ENCODE results near the gene NLN. TPM values are rescaled to one million over a fixed set of nuclear protein-coding genes. Genes with fewer than 3 reads are reported as not detected.

Gene NLN
- total RNA-seq, 8 experiments from 2014 or later, result 9.2 to 24.6 (median 21.3) TPM

DNA sequence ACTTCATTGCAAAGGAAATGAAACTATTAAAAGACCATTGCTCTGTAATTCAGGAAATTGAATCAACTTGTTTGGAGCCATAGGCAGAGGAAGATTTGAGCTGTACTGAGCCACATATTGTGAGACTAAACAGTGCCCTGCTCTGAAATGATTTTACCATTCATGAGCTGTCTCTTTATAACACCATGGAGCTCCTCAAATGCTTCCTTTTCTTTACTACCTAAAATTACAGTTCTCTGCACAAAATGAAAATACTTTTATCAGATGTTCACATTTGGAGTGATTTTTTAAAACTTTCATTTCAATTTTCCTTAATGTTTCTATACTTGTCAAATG lies 97.9 kb downstream of the NLN start:
- Histone ChIP-seq H3K4me1 (replicated peaks in 1 of 2) (peaks cover 8 to 10% of the 10 kb centered on the region in 2 donors), H3K27ac (no peak overlapping the region), H3K4me3 (no peak overlapping the region)
- in situ Hi-C loops (cut with MboI; ENCODE audit: low pct_unique_long_range_greater_than_20kb in 2 of 9, low sequenced_read_pairs in 9 of 9, unreplicated experiment in 9 of 9), result no loop called here
- no peak for ATAC-seq (replicated peaks in 6 of 8)

- no peak overlapping the region for H3K27ac ChIP-seq
- peaks cover 8 to 10% of the 10 kb centered on the region in 2 donors for H3K4me1 ChIP-seq (replicated peaks in 1 of 2)
- WGBS, 10 experiments, result 75 to 100% (median 100%) methylated on average over 1 to 2 of the region's 2 CpGs; no CpG with 5 or more reads in 2 of the 10 experiments
- H3K4me3 ChIP-seq, result no peak overlapping the region
- in situ Hi-C loops (cut with MboI; ENCODE audit: low pct_unique_long_range_greater_than_20kb in 2 of 9, low sequenced_read_pairs in 9 of 9, unreplicated experiment in 9 of 9), result no loop called here
- ATAC-seq (replicated peaks in 6 of 8), result no peak
These were observed 98.4 kb downstream of the NLN start for GRCh38 chr5:65820373-65820772.

GRCh38 chr5:65821966-65822365 lies 100.0 kb downstream of the NLN start:
- no peak overlapping the region for H3K27ac ChIP-seq
- peaks cover 8 to 10% of the 10 kb centered on the region in 2 donors for H3K4me1 ChIP-seq (replicated peaks in 1 of 2)
- 60 to 100% (median 89%) methylated on average over 1 to 4 of the region's 4 CpGs; no CpG with 5 or more reads in 2 of the 10 experiments for WGBS, 10 experiments
- H3K4me3 ChIP-seq, result no peak overlapping the region
- in situ Hi-C loops (cut with MboI; ENCODE audit: low pct_unique_long_range_greater_than_20kb in 2 of 9, low sequenced_read_pairs in 9 of 9, unreplicated experiment in 9 of 9), result no loop called here
- ATAC-seq (replicated peaks in 6 of 8), result no peak

- Histone ChIP-seq H3K27ac (no peak overlapping the region), H3K4me3 (no peak overlapping the region)
- no peak for ATAC-seq (replicated peaks in 6 of 8)
These were observed 100.7 kb downstream of the NLN start for GRCh38 chr5:65822710-65823109.

DNA sequence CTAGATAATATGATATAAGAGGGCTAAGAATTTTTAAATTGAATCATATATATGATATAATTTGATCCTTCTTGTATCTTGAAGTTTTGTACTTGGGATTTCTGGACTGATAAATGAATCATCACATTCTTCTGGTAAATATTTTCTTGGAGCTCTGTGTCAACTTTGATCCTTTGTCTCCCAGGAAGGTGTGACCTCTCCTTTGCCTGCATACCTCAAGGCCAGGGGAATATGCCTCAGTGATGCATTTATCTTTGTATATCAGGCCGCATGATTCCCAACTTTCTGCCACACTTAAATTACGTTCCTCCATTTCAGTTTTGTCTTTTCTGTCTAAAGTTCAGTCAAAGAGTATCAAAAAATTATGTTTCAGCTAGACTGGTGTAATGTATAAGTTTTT lies 101.2 kb downstream of the NLN start:
- ATAC-seq (replicated peaks in 6 of 8), result no peak
- WGBS, 10 experiments, result 66 to 93% (median 87%) methylated on average over 1 to 2 of the region's 2 CpGs; no CpG with 5 or more reads in 3 of the 10 experiments
- Histone ChIP-seq H3K27ac (no peak overlapping the region), H3K4me1 (replicated peaks in 1 of 2) (peaks cover 3 to 4% of the 10 kb centered on the region in 2 donors), H3K4me3 (no peak overlapping the region)
- in situ Hi-C loops (cut with MboI; ENCODE audit: low pct_unique_long_range_greater_than_20kb in 2 of 9, low sequenced_read_pairs in 9 of 9, unreplicated experiment in 9 of 9), result no loop called here

More at GRCh38 chr5:65822710-65823109, 100.7 kb downstream of the NLN start:
- peaks cover 6 to 9% of the 10 kb centered on the region in 2 donors for H3K4me1 ChIP-seq (replicated peaks in 1 of 2)
- in situ Hi-C loops (cut with MboI; ENCODE audit: low pct_unique_long_range_greater_than_20kb in 2 of 9, low sequenced_read_pairs in 9 of 9, unreplicated experiment in 9 of 9), result no loop called here
- 14 to 97% (median 93%) methylated on average over 1 to 6 of the region's 6 CpGs; no CpG with 5 or more reads in 1 of the 10 experiments for WGBS, 10 experiments

DNA sequence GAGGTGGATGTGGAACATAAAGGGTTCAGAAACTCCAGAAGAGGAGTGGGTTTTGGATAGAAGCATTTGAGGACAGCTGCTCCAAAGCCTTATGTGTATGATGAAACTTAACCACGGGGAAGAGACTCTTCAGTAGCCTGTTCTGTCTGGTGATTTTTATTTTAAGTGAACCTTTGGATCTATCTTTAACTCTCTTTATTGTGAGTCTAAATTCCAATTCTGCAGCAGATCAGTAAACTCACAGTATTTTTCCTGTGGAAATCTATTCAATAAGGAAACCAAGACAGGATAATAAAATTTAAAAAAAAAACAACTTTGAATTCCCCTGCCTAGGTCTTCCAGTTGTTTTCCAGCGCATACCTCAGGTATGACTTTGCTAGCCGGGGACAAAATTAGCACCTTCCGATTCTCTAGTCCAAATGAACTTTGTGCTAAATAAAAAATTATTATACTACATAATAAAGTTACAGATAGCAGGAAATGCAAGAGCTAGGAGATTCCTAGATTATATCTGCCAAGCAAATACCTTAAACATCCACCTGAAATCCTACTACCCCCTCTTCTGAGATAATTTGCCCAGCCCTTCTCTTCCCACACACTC lies 101.9 kb downstream of the NLN start:
- in situ Hi-C loops (cut with MboI; ENCODE audit: low pct_unique_long_range_greater_than_20kb in 2 of 9, low sequenced_read_pairs in 9 of 9, unreplicated experiment in 9 of 9), result no loop called here
- no peak overlapping the region for H3K4me3 ChIP-seq
- H3K4me1 ChIP-seq (replicated peaks in 1 of 2), result no peaks in the 10 kb centered on the region
- no peak for ATAC-seq (replicated peaks in 6 of 8)
- 33 to 100% (median 94%) methylated on average over 2 to 4 of the region's 4 CpGs for WGBS, 10 experiments
- no peak overlapping the region for H3K27ac ChIP-seq

- no peak overlapping the region for H3K4me3 ChIP-seq
- ATAC-seq (replicated peaks in 6 of 8), result no peak
- H3K4me1 ChIP-seq (replicated peaks in 1 of 2), result peaks cover 0 to under 1% of the 10 kb centered on the region in 2 donors
- no peak overlapping the region for H3K27ac ChIP-seq
- WGBS, 10 experiments, result 83 to 100% (median 93%) methylated on average over 1 to 5 of the region's 5 CpGs; no CpG with 5 or more reads in 1 of the 10 experiments
- in situ Hi-C loops (cut with MboI; ENCODE audit: low pct_unique_long_range_greater_than_20kb in 2 of 9, low sequenced_read_pairs in 9 of 9, unreplicated experiment in 9 of 9), result no loop called here
These were observed 103.7 kb downstream of the NLN start for GRCh38 chr5:65825408-65826328.

- ATAC-seq (replicated peaks in 6 of 8), result no peak
- H3K4me1 ChIP-seq (replicated peaks in 1 of 2), result peaks cover 3 to 5% of the 10 kb centered on the region in 2 donors
- in situ Hi-C loops (cut with MboI; ENCODE audit: low pct_unique_long_range_greater_than_20kb in 2 of 9, low sequenced_read_pairs in 9 of 9, unreplicated experiment in 9 of 9), result no loop called here
- no peak overlapping the region for H3K27ac ChIP-seq
- WGBS, 10 experiments, result 14 to 98% (median 75%) methylated on average over 1 to 12 of the region's 12 CpGs
- no peak overlapping the region for H3K4me3 ChIP-seq
These were observed 106.3 kb downstream of the NLN start for GRCh38 chr5:65828022-65828896.

- WGBS, 10 experiments, result 53 to 100% (median 81%) methylated on average over 1 to 2 of the region's 2 CpGs; no CpG with 5 or more reads in 3 of the 10 experiments
- Histone ChIP-seq H3K4me3 (no peak overlapping the region), H3K4me1 (replicated peaks in 1 of 2) (peaks cover 3 to 5% of the 10 kb centered on the region in 2 donors), H3K27ac (no peak overlapping the region)
- in situ Hi-C loops (cut with MboI; ENCODE audit: low pct_unique_long_range_greater_than_20kb in 2 of 9, low sequenced_read_pairs in 9 of 9, unreplicated experiment in 9 of 9), result no loop called here
- ATAC-seq (replicated peaks in 6 of 8), result peak in 3 of 8 experiments; percentile 16 to 52 (median 43)
These were observed 108.9 kb downstream of the NLN start for GRCh38 chr5:65830856-65831255.

DNA sequence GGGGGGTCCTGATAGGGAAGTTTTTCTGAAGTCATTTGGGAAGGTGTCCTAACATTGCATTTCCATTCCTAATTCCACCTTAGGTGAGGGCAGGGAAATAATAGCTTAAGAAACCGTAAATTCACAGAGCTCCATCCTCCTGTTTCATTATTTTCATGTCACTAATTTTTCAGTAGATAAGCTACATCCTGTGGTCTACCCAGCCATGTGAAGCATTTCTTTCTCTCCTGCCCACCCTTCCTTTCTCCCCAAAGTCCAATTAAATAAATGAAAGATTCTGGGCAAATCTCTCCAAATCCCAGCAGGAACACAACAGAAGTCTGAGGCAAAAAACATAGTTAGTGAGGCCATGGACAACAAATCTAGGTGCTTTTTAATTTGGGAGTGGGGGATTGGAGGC lies 109.3 kb downstream of the NLN start:
- Histone ChIP-seq H3K27ac (no peak overlapping the region), H3K4me3 (no peak overlapping the region), H3K4me1 (replicated peaks in 1 of 2) (peaks cover 3 to 5% of the 10 kb centered on the region in 2 donors)
- 38 to 88% (median 86%) methylated on average over 1 of the region's 1 CpG; no CpG with 5 or more reads in 5 of the 10 experiments for WGBS, 10 experiments
- no peak for ATAC-seq (replicated peaks in 6 of 8)
- in situ Hi-C loops (cut with MboI; ENCODE audit: low pct_unique_long_range_greater_than_20kb in 2 of 9, low sequenced_read_pairs in 9 of 9, unreplicated experiment in 9 of 9), result no loop called here

DNA sequence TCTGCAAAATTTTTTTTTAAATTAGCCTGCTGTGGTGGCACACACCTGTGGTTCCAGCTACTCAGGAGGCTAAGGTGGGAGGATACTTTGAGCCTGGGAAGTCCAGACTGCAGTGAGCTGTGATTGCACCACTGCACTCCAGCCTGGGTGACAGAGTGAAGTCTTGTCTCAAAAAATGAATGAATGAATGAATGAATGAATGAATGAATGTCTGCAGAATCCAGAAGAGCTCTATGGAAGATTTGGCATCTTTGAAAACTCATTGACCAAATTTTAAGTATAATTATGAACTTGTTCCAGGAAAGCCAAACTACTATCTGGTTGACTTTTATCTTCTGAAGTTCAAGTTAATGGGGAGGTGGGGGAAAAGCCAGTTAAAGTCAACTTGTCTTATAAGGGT lies 110.1 kb downstream of the NLN start:
- H3K27ac ChIP-seq, result no peak overlapping the region

GRCh38 chr5:65832603-65833228 lies 110.7 kb downstream of the NLN start:
- H3K27ac ChIP-seq, result no peak overlapping the region
- in situ Hi-C loops (cut with MboI; ENCODE audit: low pct_unique_long_range_greater_than_20kb in 2 of 9, low sequenced_read_pairs in 9 of 9, unreplicated experiment in 9 of 9), result no loop called here
- no peak for ATAC-seq (replicated peaks in 6 of 8)

More for the DNA sequence above, 110.1 kb downstream of the NLN start:
- H3K4me1 ChIP-seq (replicated peaks in 1 of 2), result peaks cover 3 to 5% of the 10 kb centered on the region in 2 donors
- no peak for ATAC-seq (replicated peaks in 6 of 8)
- H3K4me3 ChIP-seq, result no peak overlapping the region
- in situ Hi-C loops (cut with MboI; ENCODE audit: low pct_unique_long_range_greater_than_20kb in 2 of 9, low sequenced_read_pairs in 9 of 9, unreplicated experiment in 9 of 9), result no loop called here

More at GRCh38 chr5:65832603-65833228, 110.7 kb downstream of the NLN start:
- no peak overlapping the region for H3K4me3 ChIP-seq
- 58 to 100% (median 82%) methylated on average over 1 to 2 of the region's 2 CpGs; no CpG with 5 or more reads in 4 of the 10 experiments for WGBS, 10 experiments
- peaks cover 3 to 5% of the 10 kb centered on the region in 2 donors for H3K4me1 ChIP-seq (replicated peaks in 1 of 2)
